ENCODE measurements around the gene MYOZ2.

The MYOZ2 gene

DNA sequence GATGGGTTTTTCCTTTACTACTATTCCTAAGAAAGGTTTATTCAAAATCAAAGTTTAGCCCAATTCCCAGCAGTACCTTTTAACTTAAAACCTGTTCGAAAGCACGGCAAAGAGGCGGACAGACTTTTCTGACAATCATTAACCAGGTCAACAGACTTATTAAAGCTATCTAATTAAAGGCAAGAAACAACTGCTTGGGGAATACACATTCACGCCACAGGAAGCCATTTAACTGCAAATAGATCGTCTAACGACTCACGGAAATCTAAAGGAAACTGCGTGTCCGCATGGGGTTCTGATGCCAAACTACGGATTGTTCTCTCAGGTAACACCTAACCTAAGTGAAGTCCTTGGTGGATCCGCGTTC lies 76.2 kb downstream of the MYOZ2 start:
- Histone ChIP-seq H3K27me3 (ENCODE audit: control insufficient read depth, insufficient read depth, low read length) (no peaks in the 10 kb centered on the region), H3K9ac (no peak overlapping the region), H3K4me2 (ENCODE audit: low read length) (peak overlapping the region; percentile 81), H2AFZ (peak overlapping the region; percentile 93), H3K9me3 (ENCODE audit: control insufficient read depth, low read length) (no peaks in the 10 kb centered on the region), H3K4me1 (no peaks in the 10 kb centered on the region), H3K4me3 (ENCODE audit: low read depth, low read length) (peak overlapping the region; percentile 78), H3K79me2 (peaks cover 2% of the 10 kb centered on the region), H3K36me3 (ENCODE audit: control insufficient read depth, insufficient read depth, low read length) (no peaks in the 10 kb centered on the region), H3K27ac (peak overlapping the region; percentile 87)
- TF ChIP-seq CTCF (IDR thresholded peaks at IDR 0.05), result no peak

- TF ChIP-seq CTCF (IDR thresholded peaks at IDR 0.05), result no peak
- Histone ChIP-seq H3K4me1 (no peaks in the 10 kb centered on the region), H2AFZ (peak within 1 kb of the TSS; percentile 93), H3K36me3 (ENCODE audit: control insufficient read depth, insufficient read depth, low read length) (no peaks in the 10 kb centered on the region), H3K79me2 (peaks cover 2% of the 10 kb centered on the region), H3K9me3 (ENCODE audit: control insufficient read depth, low read length) (no peaks in the 10 kb centered on the region), H3K4me3 (ENCODE audit: low read depth, low read length) (peak within 1 kb of the TSS; percentile 78), H3K9ac (peak within 1 kb of the TSS; percentile 61), H3K27ac (peak within 1 kb of the TSS; percentile 87), H3K4me2 (ENCODE audit: low read length) (peak within 1 kb of the TSS; percentile 90), H3K27me3 (ENCODE audit: control insufficient read depth, insufficient read depth, low read length) (no peaks in the 10 kb centered on the region)
These were observed 76.8 kb downstream of the MYOZ2 start, which contains the start of gene USP53 for GRCh38 chr4:119212234-119212963. Gene USP53 (plus strand): TSS chr4:119212713. CDS start chr4:119239760, 27,047 bp downstream.

- TF ChIP-seq CTCF (IDR thresholded peaks at IDR 0.05), result peak; percentile 14
- Histone ChIP-seq H3K4me2 (ENCODE audit: low read length) (peak overlapping the region; percentile 90), H3K79me2 (peaks cover 2% of the 10 kb centered on the region), H3K36me3 (ENCODE audit: control insufficient read depth, insufficient read depth, low read length) (no peaks in the 10 kb centered on the region), H3K9me3 (ENCODE audit: control insufficient read depth, low read length) (no peaks in the 10 kb centered on the region), H2AFZ (peak overlapping the region; percentile 93), H3K9ac (peak overlapping the region; percentile 61), H3K27me3 (ENCODE audit: control insufficient read depth, insufficient read depth, low read length) (no peaks in the 10 kb centered on the region), H3K4me3 (ENCODE audit: low read depth, low read length) (peak overlapping the region; percentile 78), H3K27ac (peak overlapping the region; percentile 87), H3K4me1 (no peaks in the 10 kb centered on the region)
These were observed 77.5 kb downstream of the MYOZ2 start for GRCh38 chr4:119212964-119213606.

GRCh38 chr4:119218093-119218492 lies 82.5 kb downstream of the MYOZ2 start:
- Histone ChIP-seq H3K4me3 (ENCODE audit: low read depth, low read length) (no peak overlapping the region), H3K9ac (no peak overlapping the region), H3K27me3 (ENCODE audit: control insufficient read depth, insufficient read depth, low read length) (no peaks in the 10 kb centered on the region), H3K4me2 (ENCODE audit: low read length) (no peak overlapping the region), H3K27ac (no peak overlapping the region), H3K79me2 (peaks cover 2% of the 10 kb centered on the region), H3K9me3 (ENCODE audit: control insufficient read depth, low read length) (no peaks in the 10 kb centered on the region), H3K4me1 (no peaks in the 10 kb centered on the region), H2AFZ (no peak overlapping the region), H3K36me3 (ENCODE audit: control insufficient read depth, insufficient read depth, low read length) (no peaks in the 10 kb centered on the region)
- no peak for TF ChIP-seq CTCF (IDR thresholded peaks at IDR 0.05)

Data from parathyroid adenoma (tissue), 2 donors.